SKM-1 treated with dmso at 0.1 percent for 144 hours (cell line): Measurements from ENCODE around the gene DNAI2.

Experiments used
- DNase-seq: peaks from one replicate; lab custom pipeline; 2025; ENCODE audit not compliant: unreplicated experiment; lab: John Stamatoyannopoulos, UW

Gene DNAI2

DNA sequence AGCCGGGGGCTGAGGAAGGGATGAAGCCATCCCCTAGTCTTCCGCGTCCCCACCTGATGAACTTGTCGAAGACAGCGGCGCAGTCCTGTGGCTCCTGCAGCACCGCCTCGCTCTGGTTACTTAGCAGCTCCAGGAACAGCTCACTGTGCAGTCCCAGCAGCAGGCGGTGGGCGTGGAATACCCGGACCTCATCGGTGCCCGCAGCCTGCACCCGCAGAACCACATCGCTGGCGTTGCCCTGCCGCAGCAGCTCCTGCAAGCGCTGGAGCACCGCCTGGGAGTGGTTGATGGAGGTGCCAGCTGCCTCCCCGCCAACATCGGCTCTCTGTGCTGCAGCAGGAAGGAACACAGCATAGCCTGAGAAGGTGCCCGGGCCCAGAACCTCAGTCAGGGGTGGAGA lies 85.9 kb downstream of the DNAI2 start:
- DNase-seq = no peak

GRCh38 chr17:74360899-74361229 lies 86.8 kb downstream of the DNAI2 start:
- no peak for DNase-seq

DNA sequence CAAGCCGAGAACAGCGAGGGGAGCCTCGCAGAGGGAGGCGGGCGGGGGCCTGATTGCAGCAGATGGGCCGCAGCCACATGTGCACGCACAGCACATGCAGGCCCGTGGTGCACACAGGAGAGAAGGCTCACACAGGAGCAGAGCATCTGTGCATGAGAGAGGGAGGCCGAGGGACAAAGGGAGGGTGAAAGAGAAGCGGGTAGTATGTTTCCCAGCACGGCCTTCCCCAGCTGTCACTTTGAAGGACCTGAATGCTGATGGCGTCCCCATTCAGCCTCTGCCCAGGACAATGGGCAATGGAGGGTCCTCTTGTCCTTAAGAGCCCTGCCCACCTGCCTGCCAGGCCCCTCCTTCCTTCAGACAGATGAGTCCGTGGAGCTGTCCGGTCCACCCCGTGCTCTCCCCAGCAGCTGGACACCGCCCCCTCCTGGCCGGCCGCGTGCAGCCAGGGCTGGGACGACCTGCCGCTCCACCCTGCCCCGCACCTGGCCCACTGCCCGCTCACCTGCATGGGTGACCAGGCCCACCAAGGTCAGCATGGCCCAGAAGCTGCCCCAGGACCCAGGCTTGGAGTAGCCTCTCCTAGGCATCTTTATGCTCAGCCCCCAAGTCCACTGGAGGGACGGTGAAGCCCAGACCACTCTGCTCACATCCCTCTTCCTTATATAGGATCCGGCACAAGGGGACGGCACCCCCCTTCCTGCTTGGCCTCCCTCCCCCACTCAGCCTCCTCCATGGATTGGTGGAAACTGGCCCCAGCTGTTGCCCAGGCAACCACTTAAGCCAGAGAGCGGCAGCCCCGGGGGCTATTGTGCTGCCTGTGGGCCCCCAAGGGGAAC lies 87.4 kb downstream of the DNAI2 start, which contains the start of gene BTBD17:
Gene BTBD17, minus strand, starts transcription at position 639 of the 839 bp plus-strand sequence. Its CDS starts 49 bp downstream, at position 590.
- no peak for DNase-seq

- no peak for DNase-seq
These were observed 88.0 kb downstream of the DNAI2 start for GRCh38 chr17:74362069-74362405.

- no peak for DNase-seq
These were observed 88.9 kb downstream of the DNAI2 start for GRCh38 chr17:74362810-74363498.
